Measurements from ENCODE around the gene RAC3.

The RAC3 gene

GRCh38 chr17:82021107-82021899 lies 10.2 kb upstream of the RAC3 start:
- TF ChIP-seq REST (IDR thresholded peaks at IDR 0.05; ENCODE audit: insufficient read depth in 1 of 2, low read depth in 2 of 2, low read length in 2 of 2) = no peak
- no peak for TF ChIP-seq TAF1 (IDR thresholded peaks at IDR 0.05; ENCODE audit: borderline replicate concordance, insufficient read depth, low read length)
- TF ChIP-seq SIN3A (IDR thresholded peaks at IDR 0.05; ENCODE audit: borderline replicate concordance, insufficient read depth, low read length) = no peak
- no peak for TF ChIP-seq POLR2AphosphoS5 (IDR thresholded peaks at IDR 0.05; ENCODE audit: low read depth, low read length)
- TF ChIP-seq FOXP2 (optimal IDR thresholded peaks at IDR 0.05; ENCODE audit: borderline replicate concordance, extremely low read depth, extremely low read length, insufficient read depth) = no peak

- TF ChIP-seq TAF1 (IDR thresholded peaks at IDR 0.05; ENCODE audit: borderline replicate concordance, insufficient read depth, low read length) (peak; percentile 12; the same call in 1 of the 2 replicates), FOXP2 (optimal IDR thresholded peaks at IDR 0.05; ENCODE audit: borderline replicate concordance, extremely low read depth, extremely low read length, insufficient read depth) (no peak), REST (IDR thresholded peaks at IDR 0.05; ENCODE audit: insufficient read depth in 1 of 2, low read depth in 2 of 2, low read length in 2 of 2) (no peak), POLR2AphosphoS5 (IDR thresholded peaks at IDR 0.05; ENCODE audit: low read depth, low read length) (no peak), SIN3A (IDR thresholded peaks at IDR 0.05; ENCODE audit: borderline replicate concordance, insufficient read depth, low read length) (0 out of 2 replicates have a peak, but pooled peaks have one; percentile 14)
Measured at GRCh38 chr17:82021900-82022309, 9.6 kb upstream of the RAC3 start.

- 0 out of 2 replicates have a peak, but pooled peaks have one; percentile 40 for TF ChIP-seq POLR2AphosphoS5 (IDR thresholded peaks at IDR 0.05; ENCODE audit: low read depth, low read length)
- no peak for TF ChIP-seq TAF1 (IDR thresholded peaks at IDR 0.05; ENCODE audit: borderline replicate concordance, insufficient read depth, low read length)
- TF ChIP-seq SIN3A (IDR thresholded peaks at IDR 0.05; ENCODE audit: borderline replicate concordance, insufficient read depth, low read length) = peak; percentile 85; the same call in 1 of the 2 replicates
- TF ChIP-seq FOXP2 (optimal IDR thresholded peaks at IDR 0.05; ENCODE audit: borderline replicate concordance, extremely low read depth, extremely low read length, insufficient read depth) = no peak
- no peak for TF ChIP-seq REST (IDR thresholded peaks at IDR 0.05; ENCODE audit: insufficient read depth in 1 of 2, low read depth in 2 of 2, low read length in 2 of 2)
Measured at GRCh38 chr17:82022310-82022980, 9.0 kb upstream of the RAC3 start, which contains the start of gene CENPX. TSS of gene CENPX (minus strand) at chr17:82022878. CDS start at chr17:82022861, 17 bp downstream.

DNA sequence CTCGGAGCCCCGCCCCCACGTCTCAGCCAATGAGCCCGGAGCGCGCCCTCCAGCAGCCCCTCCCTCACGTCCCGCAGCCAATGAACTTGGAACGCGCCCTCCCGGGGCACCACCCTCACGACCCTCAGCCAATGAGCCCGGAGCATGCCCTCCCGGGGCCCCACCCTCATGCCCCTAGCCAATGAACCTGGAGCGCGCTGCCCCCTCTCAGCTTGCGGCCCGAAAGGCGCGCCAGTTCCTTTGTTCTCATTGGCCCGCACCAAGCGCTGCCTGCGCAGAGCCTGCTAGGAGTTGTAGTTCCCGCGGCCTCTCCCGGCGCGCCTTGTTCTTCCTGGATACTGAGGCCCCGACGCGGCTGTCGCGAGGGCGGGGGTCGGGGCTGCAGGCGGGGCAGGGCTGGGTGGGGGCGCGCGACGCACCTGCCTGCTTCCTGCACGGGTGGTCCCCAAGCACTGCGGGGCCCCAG lies 8.5 kb upstream of the RAC3 start, which contains the start of gene LRRC45:
Gene LRRC45, plus strand, starts transcription at position 325 of the 466 bp plus-strand sequence. CDS start 339 bp downstream, outside the sequence.
- TF ChIP-seq SIN3A (IDR thresholded peaks at IDR 0.05; ENCODE audit: borderline replicate concordance, insufficient read depth, low read length) = no peak
- no peak for TF ChIP-seq FOXP2 (optimal IDR thresholded peaks at IDR 0.05; ENCODE audit: borderline replicate concordance, extremely low read depth, extremely low read length, insufficient read depth)
- no peak for TF ChIP-seq REST (IDR thresholded peaks at IDR 0.05; ENCODE audit: insufficient read depth in 1 of 2, low read depth in 2 of 2, low read length in 2 of 2)
- no peak for TF ChIP-seq POLR2AphosphoS5 (IDR thresholded peaks at IDR 0.05; ENCODE audit: low read depth, low read length)
- TF ChIP-seq TAF1 (IDR thresholded peaks at IDR 0.05; ENCODE audit: borderline replicate concordance, insufficient read depth, low read length) = no peak

All from PFSK-1 (cell line).